Right atrium auricular region (tissue), 2 donors: Measurements from ENCODE around the gene CACNA1B. TPM values are rescaled to one million over a fixed set of nuclear protein-coding genes. Genes with fewer than 3 reads are reported as not detected.

Experiments
- DNase-seq: peaks from one replicate; pipeline ENCODE4 v3.0.0-alpha.2; 2019; ENCODE audit warnings: low spot score
- H3K27ac ChIP-seq, 2 donors: fragments of 200-600 bp; sonication (generic); 1 replicate in 1 of 2; 2 replicates in 1 of 2; pipeline ENCODE4 v1.5.1; 2016 to 2019
- H3K27me3 ChIP-seq, 2 donors: fragments of 200-600 bp; sonication (generic); one replicate each; pipeline versions ENCODE4 v1.5.1 to v1.6.0; 2017 to 2019
- H3K36me3 ChIP-seq: fragments of 200-600 bp; sonication (generic); one replicate; pipeline ENCODE4 v1.5.1; 2016
- H3K4me1 ChIP-seq, 2 donors: fragments of 200-600 bp; sonication (generic); one replicate each; pipeline versions ENCODE4 v1.5.1 to v1.6.0; 2017 to 2019
- H3K4me3 ChIP-seq, 2 donors: fragments of 200-600 bp; sonication (generic); 1 replicate in 1 of 2; 2 replicates in 1 of 2; pipeline ENCODE4 v1.5.1; 2017 to 2019; ENCODE audit warnings: mild to moderate bottlenecking in 1 of 2, moderate library complexity in 1 of 2
- H3K9me3 ChIP-seq, 2 donors: fragments of 200-600 bp; sonication (generic); one replicate each; pipeline ENCODE4 v1.5.1; 2019
- CTCF ChIP-seq, 2 donors: fragments of 200-600 bp; sonication (generic); IDR thresholded peaks; one replicate each; pipeline ENCODE4 v1.5.1; 2019; ENCODE audit warnings: antibody characterized with exemption in 2 of 2
- total RNA-seq, 2 donors: library from RNA; depleted of rRNA; stranded (reverse); fragments of >200 nt; gene quantifications; one replicate each; pipeline ENCODE4 v1.1.0, GENCODE V29; 2016

Gene CACNA1B
- total RNA-seq, 2 donors from 2014 or later: 0.04 to 0.41 TPM

GRCh38 chr9:138028596-138028995 lies 151.0 kb downstream of the CACNA1B start:
- Histone ChIP-seq H3K27me3 (peaks cover 0 to 6% of the 10 kb centered on the region in 2 donors), H3K27ac (no peak overlapping the region), H3K36me3 (no peaks in the 10 kb centered on the region), H3K4me3 (no peak overlapping the region), H3K9me3 (peaks cover 0 to 15% of the 10 kb centered on the region in 2 donors), H3K4me1 (no peaks in the 10 kb centered on the region)
- TF ChIP-seq CTCF (IDR thresholded peaks at IDR 0.05): no peak
- DNase-seq: no peak

DNA sequence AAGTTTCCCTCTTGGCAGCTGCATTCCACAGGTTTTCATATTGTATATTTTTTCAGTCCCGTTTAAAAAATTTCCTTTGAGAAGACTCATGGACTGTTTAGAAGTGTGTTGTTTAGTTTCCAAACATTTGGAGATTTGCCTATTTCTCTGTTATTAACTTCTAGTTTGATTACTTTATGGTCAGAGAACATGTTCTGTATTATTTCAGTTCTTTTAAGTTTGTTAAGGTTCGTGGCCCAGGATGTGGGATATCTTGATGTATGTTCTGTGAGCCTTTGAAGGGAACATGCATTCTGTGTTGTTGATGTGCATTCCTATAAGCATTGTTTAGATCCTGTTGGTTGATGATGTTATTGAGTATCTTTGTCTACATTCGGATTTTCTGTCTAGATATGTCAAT lies 153.6 kb downstream of the CACNA1B start:
- H3K36me3 ChIP-seq: no peaks in the 10 kb centered on the region
- no peak for TF ChIP-seq CTCF (IDR thresholded peaks at IDR 0.05)
- no peak overlapping the region for H3K27ac ChIP-seq
- no peaks in the 10 kb centered on the region for H3K27me3 ChIP-seq
- H3K9me3 ChIP-seq: peaks cover 0 to 15% of the 10 kb centered on the region in 2 donors
- DNase-seq: no peak
- H3K4me1 ChIP-seq: no peaks in the 10 kb centered on the region
- H3K4me3 ChIP-seq: no peak overlapping the region

DNA sequence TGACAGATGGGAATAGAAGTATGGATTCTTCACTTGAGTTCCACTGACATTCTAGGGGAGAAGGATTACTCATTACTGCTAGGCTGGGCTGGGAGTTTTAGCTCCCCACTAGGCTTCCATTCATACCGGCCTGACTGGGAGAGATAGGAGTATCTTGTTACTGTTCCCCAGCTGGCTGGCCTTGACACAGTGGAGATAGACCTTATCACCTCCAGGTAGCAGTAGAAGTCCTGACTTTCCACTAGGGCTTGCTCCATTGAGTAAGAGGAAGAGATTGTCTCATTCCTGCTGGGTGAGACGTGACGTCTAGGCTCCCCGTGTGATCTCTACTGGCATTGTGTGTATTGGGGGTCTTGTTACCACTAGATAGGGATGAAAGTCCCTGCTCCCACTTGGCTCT lies 156.4 kb downstream of the CACNA1B start:
- no peak for TF ChIP-seq CTCF (IDR thresholded peaks at IDR 0.05)
- Histone ChIP-seq H3K27ac (no peak overlapping the region), H3K4me1 (no peaks in the 10 kb centered on the region), H3K4me3 (no peak overlapping the region), H3K9me3 (peaks cover 0 to 15% of the 10 kb centered on the region in 2 donors), H3K36me3 (no peaks in the 10 kb centered on the region), H3K27me3 (no peaks in the 10 kb centered on the region)
- DNase-seq: no peak

DNA sequence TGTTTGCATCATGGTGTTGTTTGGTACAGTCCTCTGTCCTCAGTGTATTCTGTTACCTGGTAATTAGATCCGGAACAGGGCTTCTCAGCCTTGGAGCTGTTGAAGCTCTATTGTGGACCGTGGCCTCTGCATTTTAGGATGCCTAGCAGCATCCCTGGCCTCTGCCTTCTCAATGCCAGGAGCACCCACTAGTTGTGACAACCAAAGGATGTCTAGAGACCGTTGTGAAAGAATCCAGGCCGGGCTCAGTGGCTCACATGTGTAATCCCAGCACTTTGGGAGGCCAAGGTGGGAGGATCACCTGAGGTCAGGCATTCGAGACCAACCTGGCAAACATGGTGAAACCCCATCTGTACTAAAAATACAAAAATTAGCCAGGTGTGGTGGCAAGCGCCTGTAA lies 159.6 kb downstream of the CACNA1B start:
- peak; percentile 38 for DNase-seq
- H3K27me3 ChIP-seq: no peaks in the 10 kb centered on the region

DNA sequence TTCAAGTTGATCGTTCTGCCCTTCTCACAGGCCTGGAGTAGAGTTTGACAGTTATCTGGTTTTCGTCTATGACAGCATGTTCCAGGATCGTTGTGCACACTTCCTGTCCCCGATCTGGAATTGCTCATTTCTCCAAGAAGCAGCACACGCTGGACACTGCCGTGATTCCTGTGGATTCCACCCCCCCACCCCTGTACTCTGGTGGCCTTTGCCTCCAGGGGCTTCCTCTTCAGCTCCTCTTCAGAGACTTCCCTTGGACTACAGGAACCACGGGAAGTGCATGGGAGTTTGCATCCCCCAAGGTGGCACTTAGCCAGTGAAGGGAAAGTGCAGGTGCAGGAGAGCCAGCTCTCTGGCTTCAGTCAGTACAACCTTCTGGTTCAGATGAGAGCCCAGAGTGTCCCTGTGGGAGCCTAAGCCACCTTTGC lies 160.7 kb downstream of the CACNA1B start:
- TF ChIP-seq CTCF (IDR thresholded peaks at IDR 0.05): no peak
- no peak for DNase-seq
- Histone ChIP-seq H3K4me3 (no peak overlapping the region), H3K27ac (no peak overlapping the region), H3K4me1 (no peaks in the 10 kb centered on the region), H3K9me3 (peaks cover 0 to 2% of the 10 kb centered on the region in 2 donors), H3K36me3 (no peaks in the 10 kb centered on the region), H3K27me3 (no peaks in the 10 kb centered on the region)

More for the DNA sequence above, 159.6 kb downstream of the CACNA1B start:
- Histone ChIP-seq H3K4me1 (no peaks in the 10 kb centered on the region), H3K36me3 (no peaks in the 10 kb centered on the region), H3K27ac (no peak overlapping the region), H3K9me3 (peaks cover 0 to 13% of the 10 kb centered on the region in 2 donors), H3K4me3 (no peak overlapping the region)
- no peak for TF ChIP-seq CTCF (IDR thresholded peaks at IDR 0.05)
